Measurements from ENCODE around the gene SCAMP1.

- TF ChIP-seq CTCF (IDR thresholded peaks at IDR 0.05; ENCODE audit: insufficient read depth, low read length): no peak
- no peak for TF ChIP-seq REST (IDR thresholded peaks at IDR 0.05; ENCODE audit: insufficient replicate concordance, low read depth)
- TF ChIP-seq POLR2AphosphoS5 (IDR thresholded peaks at IDR 0.05; ENCODE audit: low read depth): no peak
- no peak for TF ChIP-seq GABPA (IDR thresholded peaks at IDR 0.05; ENCODE audit: low read depth)
Observed at GRCh38 chr5:78397831-78398230, 37.4 kb downstream of the SCAMP1 start.
